Esophagus mucosa (tissue), 1 donor: ENCODE results near the gene GAB2. TPM values are rescaled to one million over a fixed set of nuclear protein-coding genes. Genes with fewer than 3 reads are reported as not detected.

ENCODE experiments used
- ATAC-seq: fragments of 200-7000 bp; cut with Tn5 transposase; one replicate; pipeline ENCODE4 v1.9.1; 2020
- total RNA-seq: library from RNA; stranded (reverse); gene quantifications from one replicate; pipeline ENCODE4 v1.2.4, GENCODE V29; 2023
- donor health status: DM: yes; HTN: yes; CAD: no.

The GAB2 gene
- total RNA-seq, 1 donor from 2014 or later = 10.8 TPM

DNA sequence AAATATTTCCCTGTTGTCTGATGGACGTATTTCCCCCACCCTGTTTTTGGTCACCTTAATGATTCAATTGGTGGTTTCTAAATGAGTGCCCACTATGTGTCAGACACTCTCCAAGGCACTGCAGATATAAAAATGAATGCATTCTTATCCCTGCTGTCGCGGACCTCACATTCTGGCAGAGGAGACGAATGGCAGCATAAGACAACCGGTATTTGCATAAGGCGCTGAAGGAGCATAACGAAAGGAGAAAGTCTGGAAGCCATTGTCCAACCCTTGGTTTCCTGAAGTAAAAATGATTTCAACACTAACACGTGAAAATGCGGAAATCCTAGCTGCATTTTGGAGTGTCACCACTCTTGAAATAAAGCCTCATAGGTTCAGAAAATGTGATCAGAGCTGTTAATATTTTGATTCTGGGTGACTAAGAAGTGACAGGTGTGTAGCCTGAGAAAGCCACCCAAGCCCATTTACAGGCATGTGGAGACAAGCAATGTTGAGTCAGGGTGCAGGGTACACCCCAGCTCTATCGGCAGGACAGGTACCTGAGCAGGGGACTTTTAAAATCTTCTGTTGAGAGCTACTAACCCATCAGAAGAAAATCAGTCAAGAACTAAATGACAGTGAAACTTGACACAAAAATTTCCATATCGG, 10.1 kb upstream of the GAB2 start:
- peak; percentile 95 for ATAC-seq

DNA sequence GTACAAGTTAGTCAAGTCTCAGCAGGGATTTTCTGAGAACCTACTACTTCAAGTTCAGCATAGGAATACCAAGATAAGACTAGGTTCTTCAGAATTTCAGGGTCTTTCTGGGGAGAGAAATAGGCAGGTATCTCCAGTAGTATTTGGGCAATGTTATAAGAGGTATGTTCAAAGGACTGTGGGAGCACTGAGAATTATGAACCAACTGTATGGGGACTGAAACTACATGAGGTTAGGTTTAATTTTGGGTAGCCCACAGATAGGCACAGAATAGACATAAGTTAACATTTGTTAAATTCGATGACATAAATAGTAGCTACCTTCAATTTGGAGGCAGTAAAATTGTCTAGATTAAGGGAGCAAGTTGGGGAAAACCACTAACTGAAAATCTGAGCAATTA, 9.2 kb upstream of the GAB2 start:
- no peak for ATAC-seq

DNA sequence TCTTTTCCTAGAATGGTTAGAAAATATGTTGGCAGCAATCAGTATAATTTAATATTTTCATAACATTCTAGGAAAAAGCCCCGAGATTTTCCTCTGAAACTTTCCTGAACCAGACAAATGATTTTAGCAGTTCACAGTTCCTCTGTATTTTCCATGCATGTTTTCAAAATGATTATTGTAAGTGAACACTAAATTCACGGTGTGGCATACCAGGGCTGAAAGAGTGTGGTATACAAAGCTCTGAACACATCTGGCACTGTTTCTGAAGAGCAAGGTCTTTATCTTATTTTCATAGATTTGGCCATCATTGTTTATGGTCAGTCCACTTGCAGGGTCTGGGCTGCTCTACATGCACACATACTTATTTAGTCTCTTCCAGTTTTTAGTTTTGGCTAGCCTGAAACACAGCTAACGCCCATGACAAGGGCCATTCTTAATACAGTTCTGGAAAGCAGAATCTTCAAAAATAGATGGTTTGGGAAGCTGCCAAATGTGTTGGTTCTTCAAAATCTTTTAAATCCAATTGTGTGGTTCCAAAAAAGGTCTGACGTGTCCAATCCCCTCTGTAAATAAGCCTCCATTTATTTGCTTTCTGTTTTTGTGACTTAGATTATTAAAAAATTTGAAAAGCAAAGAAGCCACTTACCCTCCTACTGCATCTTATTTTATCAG, 7.9 kb upstream of the GAB2 start:
- no peak for ATAC-seq

DNA sequence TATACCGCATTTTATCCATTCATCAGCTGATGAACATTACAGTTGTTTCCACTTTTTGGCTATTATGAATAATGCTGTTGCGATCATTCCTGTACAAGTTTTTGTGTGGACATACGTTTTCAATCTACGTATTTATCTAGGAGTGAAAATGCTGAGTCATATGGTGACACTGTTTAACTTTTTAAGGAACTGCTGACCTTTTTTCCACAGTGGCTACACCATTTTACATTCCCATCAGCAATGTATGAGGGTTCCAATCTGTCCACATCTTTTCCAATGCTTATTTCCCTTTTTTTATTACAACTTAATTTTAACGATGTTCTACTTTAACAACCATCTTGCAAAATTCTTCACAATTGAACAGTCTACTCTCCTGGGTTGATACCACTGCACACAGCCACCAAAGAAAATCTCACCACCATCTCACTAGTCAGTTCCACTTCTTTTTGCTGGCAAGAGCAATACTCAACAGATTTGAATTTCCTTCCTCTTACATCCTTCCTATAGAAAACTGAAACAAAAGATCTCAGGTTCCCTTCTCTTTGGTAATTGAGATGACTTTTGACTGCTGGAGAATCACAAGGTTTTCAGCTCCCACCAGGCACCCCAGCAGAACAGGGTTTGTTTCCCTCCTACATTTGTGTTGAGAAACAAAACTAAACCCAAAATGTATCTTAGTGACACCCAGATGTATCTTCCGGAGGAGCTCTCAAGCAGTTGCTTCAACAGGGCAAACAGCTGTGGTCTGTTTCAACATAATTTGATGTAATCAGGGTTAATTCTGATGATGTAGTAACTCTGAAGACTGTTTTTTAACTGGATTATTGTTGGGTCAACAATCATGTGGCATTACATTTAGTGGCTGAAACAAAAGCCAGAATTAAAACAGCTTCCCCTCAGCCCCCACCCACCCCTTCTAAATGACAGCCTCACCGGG, 7.0 kb upstream of the GAB2 start:
- ATAC-seq = no peak

DNA sequence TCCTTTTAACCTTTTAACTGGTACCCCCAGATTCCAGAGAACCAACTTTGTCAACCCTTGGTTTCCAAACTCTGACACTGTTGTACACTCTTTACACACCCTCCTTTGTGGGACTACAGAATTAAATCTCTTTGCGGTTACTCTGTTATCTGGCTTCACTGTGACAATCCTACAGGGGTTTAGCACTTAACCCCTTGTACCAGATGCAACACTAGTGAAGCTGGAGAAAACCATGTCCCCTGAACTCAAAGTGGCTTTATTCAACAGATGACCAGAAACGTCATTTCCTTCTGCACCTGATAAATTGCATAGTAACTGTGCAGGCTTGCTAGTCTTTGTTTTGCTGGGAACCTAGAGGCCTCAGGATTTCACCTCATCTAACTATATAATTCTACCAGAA, 5.6 kb upstream of the GAB2 start:
- no peak for ATAC-seq

DNA sequence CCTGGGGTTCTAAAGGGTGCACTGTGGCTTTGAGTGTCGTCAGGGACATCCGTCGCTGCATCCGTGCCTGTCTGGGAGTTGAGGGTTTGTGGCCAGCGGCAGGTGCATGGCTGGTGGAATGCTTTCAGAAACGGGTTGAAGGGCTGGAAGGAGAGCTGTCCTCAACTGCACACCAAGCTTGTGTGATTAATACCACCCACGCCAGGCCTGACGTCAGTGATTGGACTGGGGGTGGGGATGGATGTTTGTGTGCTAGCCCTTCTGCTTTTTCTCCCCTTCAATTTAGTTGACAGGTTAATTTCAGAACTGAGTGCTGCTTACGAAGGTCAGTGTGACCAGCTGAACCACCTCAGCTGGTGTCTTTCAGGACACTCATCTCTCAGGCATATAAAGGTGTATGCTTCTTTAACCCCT, 3.2 kb upstream of the GAB2 start:
- ATAC-seq = no peak

DNA sequence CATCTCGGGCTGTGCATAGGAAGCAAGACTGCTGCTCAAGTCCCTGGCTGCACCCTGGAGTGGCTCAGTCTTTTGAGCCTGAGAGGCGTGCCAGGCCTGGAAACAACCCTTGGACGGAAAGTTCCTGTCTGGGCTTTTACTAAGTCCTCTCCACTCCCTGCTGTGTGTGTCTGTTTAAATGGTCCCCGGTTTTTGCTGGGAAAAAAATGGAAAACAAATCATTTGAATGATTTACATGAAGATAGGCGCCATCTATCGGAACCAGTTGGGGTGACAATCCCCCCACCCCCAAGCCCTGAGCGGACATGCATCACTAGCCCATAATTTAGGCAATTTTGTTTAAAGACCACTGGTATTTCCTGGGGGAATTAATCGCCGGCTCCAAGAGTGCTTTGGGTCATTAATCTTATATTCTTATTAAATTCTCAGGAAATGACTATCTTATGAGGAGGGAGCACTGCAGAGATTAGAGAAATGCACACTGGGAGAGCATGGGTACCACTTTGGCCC, 2.7 kb upstream of the GAB2 start:
- no peak for ATAC-seq

DNA sequence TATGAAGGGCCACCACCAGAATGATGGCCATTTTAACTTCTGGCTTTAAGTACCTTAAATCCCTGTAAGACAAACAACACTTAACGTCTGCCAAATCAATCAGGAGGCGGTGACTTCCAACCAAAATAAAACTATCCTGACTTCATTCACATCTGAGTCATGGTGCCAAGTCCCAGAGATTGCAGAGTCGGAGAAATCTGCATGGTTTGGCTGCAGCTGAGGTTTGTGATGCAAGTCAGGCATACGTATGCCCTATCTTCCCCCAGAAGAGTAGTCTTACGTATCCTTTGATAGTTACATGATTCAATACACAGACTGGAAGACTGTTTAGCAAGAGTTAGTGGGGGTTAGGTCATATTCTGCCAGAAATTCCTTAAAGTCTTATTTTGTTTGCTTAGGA, 1.7 kb upstream of the GAB2 start:
- ATAC-seq = peak; percentile 34

DNA sequence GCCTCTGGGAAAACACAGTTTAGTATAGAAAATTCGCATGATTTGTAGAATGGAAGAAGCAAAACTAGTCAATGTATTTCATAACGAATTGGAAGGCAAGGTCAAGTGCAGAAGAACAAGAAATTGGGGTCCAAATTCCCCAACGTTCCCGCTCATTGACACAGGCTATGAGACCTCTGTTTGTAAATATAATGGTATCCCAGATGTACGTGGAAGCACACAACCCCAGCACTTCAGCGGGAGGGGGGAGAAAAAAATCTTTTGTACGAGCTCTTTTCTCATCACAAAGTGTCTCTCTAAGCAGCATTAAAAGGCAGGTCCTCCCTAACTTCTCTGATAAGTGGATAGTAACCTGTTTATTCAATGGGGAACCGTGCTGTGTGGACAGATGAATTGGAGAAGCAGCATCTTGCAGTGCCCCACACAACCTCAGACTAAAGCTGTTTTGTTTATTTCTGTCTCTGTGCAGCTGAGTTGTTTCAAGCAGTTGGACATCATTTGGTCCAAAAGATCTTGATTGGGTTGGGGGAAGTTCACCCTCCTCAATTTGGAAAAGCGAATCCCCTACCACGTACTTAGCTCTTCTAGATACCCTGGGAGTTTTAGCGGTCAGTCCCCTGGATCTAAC, 1.1 kb upstream of the GAB2 start:
- no peak for ATAC-seq

DNA sequence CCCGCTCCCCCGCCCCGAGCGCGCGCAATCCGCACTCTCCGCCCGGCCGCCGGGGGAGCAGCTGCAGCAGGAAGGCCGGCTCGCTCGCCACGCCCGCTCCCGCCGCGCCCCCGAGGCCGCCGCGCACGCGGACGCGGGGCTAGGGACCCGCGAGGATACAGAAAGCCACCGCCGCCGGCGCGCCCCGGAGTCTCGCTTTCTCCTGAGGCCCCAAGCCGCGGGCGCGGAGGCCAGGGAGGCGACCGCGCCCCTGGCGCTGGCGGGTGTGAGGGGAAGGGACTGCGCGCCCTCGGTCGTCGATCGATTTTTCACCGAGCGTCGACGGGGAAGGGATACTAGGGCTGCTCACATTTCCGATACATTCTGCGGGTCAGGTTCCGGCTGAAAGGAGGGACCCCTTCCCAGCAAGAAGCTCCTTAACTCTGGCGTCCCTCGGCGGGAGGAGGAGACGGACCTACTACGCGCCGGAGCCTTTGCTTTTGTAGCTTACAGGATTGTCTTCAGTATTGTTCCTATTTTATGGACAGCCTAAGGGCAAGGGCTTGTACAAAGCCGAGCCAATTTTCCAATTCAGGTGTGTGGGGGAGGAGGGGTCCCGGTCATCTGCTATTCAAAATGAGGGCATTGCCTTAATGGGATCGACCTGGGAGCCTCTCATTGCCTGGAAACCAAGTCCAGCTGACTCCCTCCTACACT, 416 bp upstream of the GAB2 start:
- ATAC-seq = peak; percentile 80

DNA sequence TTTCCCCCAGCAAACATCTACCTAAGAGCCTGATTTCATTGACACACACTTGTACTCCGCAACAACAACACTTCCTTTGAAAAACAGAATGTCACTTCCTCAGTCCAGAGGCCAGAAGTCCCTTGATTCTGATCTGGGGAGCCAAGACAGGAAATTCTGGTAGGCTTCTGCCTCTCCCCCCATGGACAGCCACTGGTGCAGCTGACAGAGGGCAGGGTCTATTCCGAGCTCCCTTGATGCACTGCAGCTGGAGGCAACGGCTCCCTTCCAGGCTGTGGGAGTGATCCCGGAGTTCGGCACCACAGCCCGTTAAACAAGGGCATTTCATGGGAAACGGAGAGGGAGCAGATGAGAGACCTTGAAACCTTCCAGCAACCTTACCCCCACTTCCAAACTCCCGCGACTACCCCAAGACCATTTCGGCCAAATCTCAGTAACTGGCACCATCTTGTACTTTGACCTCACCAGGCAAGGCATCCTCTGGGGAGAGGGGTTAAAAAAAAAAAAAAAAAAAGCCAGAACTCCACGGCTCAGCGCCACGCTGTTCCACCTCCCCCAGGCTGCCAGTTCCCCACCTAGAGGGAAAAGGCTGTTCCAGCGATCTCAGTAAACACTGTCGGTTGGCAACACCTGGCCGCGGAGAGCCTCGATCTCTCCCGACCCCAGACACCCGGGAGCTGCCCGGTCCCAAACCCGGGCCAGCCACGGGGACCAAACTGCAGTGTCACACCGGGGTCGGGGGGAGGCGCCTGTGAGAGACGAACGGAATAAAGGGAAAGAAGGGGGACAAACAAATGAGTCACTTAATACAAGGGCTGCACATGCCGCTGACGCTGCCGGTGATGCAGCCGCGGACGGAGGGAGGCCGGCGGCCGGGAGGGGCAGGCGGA, 1.1 kb downstream of the GAB2 start:
- ATAC-seq = peak; percentile 78

DNA sequence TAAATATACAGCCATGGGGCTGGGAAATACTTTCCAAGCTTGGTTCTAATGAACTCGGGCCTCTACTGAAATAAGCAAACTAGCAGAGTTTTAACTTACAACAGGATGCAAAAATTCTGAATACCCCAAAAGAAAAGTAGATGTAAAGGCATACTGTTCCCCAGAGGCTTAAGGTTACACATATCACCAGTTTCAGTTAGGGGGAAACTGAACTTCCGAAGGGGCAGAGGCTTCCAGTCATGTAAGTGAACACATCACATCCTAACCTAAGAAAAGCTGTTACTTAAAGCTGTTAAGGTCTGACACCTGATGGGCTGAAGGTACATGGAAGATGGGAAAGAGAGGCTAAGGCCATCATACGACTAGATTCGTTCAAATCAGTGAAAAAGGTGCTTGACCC, 2.3 kb downstream of the GAB2 start:
- ATAC-seq = no peak

DNA sequence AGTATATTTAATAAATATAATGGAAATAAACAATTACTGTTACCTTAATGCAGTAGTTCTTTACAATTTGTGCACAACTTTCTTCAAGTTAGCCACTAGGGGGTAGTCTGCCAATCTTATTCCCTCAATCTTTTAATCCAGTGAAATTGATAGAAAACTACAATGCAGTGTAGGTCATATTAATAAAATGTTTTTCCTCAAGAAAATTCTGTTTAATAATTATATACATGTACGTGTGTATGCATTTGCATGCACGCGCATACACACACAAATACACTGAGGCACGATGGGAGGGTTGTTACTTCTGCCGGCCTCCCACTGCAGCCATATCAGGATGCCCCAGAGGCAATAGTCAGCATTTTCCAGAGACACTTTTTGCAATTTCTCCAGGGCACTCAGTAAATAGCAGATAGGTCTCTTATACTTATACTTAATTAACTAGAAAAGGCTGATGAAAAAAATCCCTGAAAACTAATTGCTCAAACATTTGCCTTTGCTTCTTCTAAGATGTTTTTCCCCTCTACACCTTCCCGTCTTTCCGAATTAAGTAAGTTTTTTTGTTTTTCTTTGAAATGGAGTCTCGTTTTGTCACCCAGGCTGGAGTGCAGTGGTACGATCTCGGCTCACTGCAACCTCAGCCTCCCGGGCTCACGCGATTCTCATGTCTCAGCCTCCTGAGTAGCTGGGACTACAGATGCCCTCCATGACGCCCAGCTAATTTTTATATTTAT, 3.1 kb downstream of the GAB2 start:
- no peak for ATAC-seq

DNA sequence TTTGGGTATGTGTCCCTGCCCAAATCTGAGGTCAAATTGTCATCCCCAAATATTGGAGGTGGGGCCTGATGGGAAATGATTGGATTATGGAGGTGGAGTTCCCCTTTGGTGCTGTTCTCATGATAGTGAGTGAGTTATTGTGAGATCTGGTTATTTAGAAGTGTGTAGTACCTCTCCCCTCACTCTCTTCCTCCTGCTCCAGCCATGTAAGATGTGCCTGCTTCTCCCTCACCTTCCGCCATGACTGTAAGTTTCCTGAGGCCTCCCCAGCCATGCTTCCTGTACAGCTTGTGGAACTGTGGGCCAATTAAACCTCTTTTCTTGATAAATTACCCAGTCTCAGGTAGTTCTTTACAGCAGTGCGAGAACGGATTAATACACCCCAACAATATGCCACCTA, 9.0 kb downstream of the GAB2 start:
- no peak for ATAC-seq

DNA sequence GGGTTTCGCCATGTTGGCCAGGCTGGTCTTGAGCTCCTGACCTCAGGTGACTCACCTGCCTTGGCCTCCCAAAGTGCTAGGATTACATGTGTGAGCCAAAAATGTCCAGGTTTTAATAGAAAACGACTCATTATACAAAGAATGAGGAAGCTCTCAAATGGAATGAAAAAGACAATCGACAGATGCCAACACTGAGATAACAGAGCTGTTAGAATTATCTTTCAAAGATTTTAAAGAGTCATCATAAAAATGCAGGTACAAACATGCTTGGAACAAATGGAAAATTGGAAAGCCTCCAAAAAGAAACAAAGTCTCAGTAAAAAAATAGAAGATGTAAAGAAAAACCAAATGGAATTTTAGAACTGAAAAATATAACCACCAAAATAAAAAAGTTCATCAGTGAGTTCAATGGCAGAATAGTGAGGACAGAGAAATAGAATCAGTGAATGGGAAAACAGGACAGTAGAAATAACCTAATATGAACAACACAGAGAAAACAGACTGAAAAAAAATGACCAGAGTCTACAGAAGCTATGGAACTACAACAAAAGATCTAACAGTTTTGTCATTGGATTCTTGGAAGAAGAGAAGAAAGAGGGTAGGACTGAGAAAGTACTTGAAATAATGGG, 10.9 kb downstream of the GAB2 start:
- ATAC-seq = no peak

DNA sequence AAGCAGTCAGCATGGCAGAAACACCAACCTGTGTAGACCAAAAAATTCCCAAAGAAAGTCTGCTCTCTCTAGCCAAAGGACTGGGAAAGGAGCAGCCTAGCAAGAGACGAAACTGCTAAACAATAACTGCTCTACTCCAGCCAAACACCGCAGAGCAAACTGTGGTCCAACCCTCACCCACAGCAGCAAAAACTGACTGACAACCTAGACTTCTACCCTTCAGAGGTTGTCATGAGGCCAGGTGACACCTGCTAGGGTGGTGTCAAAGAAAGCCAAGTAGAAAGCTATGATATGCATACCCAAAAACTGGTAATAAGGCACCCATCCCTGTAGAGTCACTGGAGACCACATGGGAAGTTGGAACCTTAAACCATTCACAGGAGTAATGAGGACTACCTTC, 11.8 kb downstream of the GAB2 start:
- no peak for ATAC-seq

DNA sequence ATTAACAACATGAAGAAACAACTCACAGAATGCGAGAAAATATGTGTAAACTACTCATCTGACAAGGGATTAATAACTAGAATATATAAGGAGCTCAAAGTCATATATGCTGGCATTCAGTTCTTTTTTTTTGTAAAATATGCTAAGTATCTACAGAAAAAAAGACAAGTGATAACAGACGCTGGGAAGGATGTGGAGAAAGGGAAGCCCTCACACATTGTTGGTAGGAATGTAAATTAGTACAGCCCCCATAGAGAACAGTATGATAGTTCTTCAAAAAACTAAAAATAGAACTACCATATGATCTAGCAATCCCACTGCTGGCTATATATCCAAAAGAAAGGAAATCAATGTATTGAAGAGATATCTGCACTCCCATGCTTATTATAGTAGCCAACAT, 13.8 kb downstream of the GAB2 start:
- ATAC-seq = no peak

DNA sequence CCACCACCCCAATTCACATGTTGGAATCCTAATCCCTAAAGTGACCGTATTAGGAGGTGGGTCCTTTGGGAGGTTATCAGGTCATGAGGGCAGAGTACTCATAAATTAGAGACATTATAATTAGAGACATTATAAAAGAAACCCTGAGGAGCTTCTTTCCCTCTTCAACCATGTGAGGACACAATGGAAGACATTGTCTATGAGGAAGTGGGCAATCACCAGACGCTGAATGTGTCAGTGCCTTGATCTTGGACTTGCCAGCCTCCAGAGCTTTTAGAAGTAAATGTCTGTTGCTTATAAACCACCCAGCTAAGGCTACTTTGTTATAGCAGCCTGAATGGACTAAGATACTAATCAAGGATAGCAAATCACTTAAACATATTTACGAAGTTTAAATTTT, 14.8 kb downstream of the GAB2 start:
- ATAC-seq = no peak

DNA sequence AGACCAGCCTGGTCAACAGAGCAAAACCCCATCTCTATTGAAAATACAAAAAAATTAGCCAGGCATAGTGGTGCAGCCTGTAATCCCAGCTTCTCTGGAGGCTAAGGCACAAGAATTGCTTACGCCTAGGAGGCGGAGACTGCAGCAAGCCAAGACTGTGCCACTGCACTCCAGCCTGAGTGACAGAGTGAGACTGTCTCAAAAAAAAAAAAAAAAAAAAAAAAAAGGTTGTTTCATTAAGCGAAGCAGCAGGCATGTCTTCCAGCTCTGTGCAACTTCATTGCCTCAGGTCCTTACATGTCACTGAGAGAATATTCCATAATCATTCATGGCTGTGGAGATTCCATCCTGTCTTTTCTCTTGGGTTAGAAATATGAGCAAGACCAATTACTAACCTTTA, 16.9 kb downstream of the GAB2 start:
- ATAC-seq = no peak

DNA sequence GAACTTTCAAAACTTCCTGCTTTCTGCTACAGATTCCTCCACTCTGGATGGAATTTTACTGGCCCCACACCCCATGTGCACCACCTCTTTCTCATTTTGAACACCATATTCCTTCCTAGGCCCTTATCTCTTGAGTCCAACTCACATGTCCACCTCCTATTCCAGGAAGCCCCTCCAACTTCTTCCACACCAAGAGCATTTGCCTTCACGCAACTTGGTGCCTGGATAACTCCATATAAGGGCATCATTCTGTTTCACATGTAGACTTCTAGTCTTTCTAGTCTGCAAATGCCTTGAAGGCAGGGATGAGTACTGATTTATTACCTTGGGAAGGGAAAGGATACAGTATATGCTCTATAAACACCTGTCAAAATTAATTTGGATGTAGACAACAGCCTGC, 17.5 kb downstream of the GAB2 start:
- ATAC-seq = no peak
